DMS114 treated with DMSO at 0.1 percent for 48 hours (cell line): ENCODE data around the gene TMEM132C.

Experiments
- DNase-seq: peaks from one replicate; lab custom pipeline; 2025; ENCODE audit not compliant: unreplicated experiment; lab: John Stamatoyannopoulos, UW

Gene TMEM132C

GRCh38 chr12:128654468-128654867 is 387.5 kb downstream of the TMEM132C start:
- DNase-seq: no peak

DNA sequence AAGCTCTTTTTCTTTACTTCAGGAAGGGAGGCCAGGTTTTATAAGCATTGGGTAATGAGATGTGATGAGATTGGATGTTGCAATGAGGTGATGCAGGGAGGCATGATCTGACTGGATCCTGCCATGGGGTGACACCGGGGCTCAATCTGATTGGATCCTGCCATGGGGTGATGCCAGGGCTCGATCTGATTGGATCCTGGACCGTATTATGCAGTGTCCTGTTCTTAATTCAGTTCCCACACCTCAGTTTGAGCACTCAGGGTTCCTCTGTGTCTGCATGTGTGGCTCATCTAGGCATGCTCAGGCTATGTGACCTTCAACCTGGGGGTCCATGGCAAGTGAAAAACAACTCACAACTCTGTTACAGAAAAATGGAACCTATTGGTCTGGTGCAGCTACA is 390.4 kb downstream of the TMEM132C start:
- DNase-seq: no peak

GRCh38 chr12:128660532-128661225 is 393.7 kb downstream of the TMEM132C start:
- DNase-seq: no peak

DNA sequence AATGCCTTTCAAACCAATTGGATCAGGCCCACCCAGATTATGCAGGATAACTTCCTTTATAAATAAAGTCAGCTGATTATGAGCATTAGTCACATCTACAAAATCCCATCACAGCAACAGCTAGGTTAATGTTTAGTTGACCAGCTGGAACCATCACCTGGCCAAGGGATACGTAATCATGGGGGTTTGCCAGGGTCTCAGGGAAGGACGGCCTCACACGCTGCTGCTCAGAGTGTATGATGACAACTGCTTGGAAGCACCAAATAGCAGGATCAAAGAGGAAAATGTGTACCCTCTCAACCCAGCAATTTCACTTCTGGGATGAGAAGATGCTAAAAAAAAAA is 394.2 kb downstream of the TMEM132C start:
- DNase-seq: no peak

- DNase-seq: no peak
These were observed 395.1 kb downstream of the TMEM132C start for GRCh38 chr12:128662101-128662500.

GRCh38 chr12:128664501-128664900 is 397.5 kb downstream of the TMEM132C start:
- DNase-seq: no peak

GRCh38 chr12:128667193-128667592 is 400.2 kb downstream of the TMEM132C start:
- no peak for DNase-seq

DNA sequence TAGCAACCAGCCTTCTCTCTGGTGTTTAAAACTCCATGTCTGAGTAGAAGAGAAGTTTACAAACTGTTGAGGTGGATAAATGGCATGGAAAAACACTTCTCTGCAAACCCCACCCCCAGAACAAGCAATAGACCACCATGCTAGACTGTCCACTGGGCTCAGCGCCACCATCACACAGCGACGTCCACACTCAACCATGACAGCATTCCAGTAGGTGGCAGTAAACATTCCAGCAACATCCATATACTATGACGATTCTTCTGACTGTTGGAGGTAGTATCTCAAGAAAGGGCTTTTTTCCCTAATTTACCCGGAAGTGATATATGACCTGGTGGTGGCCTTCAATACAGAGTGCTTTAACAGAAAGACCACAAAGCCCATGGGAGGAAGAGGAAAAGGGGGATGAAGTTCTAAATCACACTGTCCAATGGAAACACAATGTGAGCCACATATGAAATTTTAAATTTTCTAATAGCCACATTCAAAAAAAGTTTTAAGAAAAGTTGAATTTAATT is 404.6 kb downstream of the TMEM132C start:
- DNase-seq: no peak

DNA sequence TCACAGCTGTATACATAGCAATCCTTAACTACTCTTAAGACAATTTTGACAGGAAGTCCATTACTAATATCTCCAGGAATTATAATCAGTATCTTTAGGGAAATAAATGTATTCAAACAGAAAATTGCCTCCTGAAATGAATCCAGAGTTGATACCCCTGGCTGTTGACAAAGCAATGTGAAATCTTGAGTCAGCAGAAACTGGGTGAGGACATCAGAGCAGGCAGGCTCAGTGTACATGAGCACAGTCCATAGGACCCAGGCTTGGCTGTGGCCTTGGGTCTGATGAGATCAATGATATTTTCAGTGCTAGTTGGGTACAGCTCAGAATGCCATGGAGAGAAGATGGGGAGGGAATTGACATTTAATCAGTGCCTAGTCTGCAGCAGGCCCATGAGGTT is 405.5 kb downstream of the TMEM132C start:
- DNase-seq: no peak

- no peak for DNase-seq
These were observed 405.9 kb downstream of the TMEM132C start for GRCh38 chr12:128672893-128673292.

DNA sequence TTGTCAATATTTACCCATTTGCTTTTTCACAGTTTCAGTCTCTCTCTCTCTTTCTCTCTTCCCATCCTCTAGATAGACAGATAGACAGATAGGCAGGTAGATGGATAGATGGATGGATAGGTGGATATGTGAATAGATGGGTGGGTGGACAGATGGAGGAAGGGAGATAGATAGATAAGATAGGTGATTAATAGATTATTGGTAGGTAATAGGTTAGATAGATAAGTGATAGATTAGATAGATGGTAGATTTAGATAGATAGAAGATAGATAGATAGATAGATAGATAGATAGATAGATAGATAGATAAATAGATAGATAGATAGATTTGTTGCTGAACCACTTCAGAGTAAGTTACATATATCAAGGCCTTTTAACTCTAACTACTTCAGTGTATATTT is 408.6 kb downstream of the TMEM132C start:
- DNase-seq: no peak

- DNase-seq: no peak
These were observed 413.6 kb downstream of the TMEM132C start for GRCh38 chr12:128680555-128680954.

DNA sequence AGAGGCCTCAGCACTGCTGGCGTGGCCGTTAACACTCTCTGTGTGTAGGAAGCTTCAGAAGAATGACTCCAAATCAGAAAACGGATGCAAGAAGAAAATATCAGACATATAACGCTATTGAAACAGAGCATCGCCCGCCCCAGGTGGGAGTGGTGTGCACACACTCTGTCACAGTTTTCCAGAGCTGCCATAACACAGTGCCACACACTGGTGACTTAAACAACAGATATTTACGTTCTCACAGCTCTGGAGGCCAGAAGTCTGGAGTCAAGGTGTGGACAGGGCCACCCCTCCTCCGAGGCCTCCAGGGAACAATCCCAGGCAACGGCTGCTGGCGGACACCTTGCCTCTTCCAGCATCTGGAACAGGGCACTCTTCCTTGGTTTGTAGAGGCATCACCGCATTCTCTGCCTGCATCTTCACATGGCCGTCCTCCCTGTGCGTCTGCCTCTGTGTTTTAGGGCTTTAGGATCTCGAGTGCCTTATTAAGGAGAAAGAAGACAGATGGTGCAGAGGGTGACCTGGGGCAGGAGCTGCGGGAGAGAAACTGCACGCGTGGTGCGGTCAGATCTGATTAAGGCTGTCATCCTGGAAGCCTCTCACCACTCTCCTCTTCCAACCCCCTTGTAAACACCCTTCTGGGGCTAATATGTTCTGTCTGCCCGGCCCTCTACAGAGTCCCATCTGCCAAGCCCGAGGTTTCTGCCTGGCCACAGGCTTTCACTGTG is 415.7 kb downstream of the TMEM132C start:
- no peak for DNase-seq

GRCh38 chr12:128684352-128684751 is 417.4 kb downstream of the TMEM132C start:
- DNase-seq: no peak

DNA sequence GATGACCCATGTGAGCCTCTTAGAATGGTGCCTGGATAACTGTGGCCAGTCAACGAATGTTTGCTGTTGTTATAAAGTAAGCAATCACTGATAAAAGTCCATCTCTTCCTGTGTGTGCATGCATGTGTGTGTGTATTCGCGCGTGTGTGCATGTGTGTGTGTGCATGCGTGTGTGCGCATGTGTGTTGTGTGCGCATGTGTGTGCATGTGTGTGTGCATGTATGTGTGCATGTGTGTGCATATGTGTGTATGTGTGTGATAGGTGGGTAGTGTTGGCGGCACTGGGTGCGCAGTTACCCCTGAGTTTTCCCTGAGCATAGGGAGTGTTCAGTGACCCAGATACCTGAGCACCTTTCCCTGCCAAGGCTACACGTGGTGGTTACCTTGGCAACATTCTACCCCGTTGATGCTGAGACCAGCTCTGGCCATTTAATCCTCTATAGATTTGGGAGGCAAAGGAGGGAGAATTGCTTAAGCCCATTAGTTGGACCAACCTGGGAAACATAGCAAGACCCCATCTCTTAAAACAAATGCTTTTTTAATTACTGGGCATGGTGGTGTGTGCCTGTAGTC is 419.0 kb downstream of the TMEM132C start:
- DNase-seq: no peak

- no peak for DNase-seq
These were observed 420.9 kb downstream of the TMEM132C start for GRCh38 chr12:128687851-128688250.

DNA sequence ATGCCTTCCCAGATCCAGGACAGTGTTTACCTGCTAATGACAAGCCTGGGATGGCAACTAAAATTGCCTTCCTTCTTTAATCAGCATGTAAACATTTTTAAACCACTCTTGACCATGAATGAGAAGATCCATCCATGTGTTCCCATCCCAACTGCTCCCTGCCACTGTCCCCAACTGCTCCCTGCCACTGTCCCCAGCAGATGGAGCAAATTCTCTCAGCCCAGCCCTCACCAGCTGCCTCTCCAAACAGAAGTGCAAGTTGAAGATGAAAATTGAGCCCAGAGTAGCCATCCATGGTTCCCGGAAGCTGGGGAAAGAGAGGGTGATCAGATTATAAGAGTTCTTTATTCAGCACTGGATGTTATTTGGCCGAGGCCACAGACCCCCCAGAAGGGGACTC is 423.7 kb downstream of the TMEM132C start:
- no peak for DNase-seq

- no peak for DNase-seq
These were observed 426.1 kb downstream of the TMEM132C start for GRCh38 chr12:128693115-128693514.

GRCh38 chr12:128693771-128694170 is 426.8 kb downstream of the TMEM132C start:
- no peak for DNase-seq

GRCh38 chr12:128694445-128694844 is 427.5 kb downstream of the TMEM132C start:
- DNase-seq: no peak

GRCh38 chr12:128695697-128696096 is 428.7 kb downstream of the TMEM132C start:
- DNase-seq: no peak

DNA sequence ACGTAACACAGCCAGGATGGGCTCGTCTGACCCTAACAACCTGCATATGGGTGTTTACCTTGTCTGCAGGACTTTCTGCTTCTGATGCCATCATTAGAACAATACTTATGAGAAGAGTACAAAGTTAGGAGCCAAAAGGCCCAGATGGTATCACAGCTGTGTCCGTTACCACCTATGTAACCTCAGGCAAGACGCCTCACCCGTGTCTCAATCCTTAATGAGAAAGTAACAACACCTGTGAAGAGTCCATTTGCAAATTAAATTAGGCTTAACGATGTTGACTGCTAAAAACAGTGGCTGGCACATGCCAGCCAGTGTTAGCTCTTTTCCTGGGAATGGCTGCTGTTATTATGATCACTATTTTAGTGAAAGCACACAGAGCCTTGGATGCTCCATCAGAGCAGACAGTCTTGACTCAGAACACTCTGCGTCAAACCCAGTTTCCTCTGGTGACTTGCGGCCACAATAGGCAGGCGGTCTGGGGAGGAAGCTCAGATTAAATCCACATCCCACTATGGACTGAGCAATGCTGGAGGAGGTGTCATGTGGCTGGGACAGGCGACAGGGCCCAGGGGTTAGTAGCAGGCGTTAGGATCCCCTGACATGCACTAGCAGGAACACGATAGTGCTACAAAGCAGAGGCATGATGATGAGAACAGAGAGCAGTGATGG is 431.5 kb downstream of the TMEM132C start:
- DNase-seq: no peak
